ENCODE measurements around the gene PHPT1. TPM values are rescaled to one million over a fixed set of nuclear protein-coding genes. Genes with fewer than 3 reads are reported as not detected.

The PHPT1 gene
- total and polyA plus RNA-seq, 2 experiments from 2014 or later = 86.2 to 437 TPM

- no peak overlapping the region for H2AFZ ChIP-seq
- H3F3A ChIP-seq (replicated peaks; ENCODE audit: low read depth) = 0 out of 2 replicates have a peak, but pooled peaks cover 2% of the 10 kb centered on the region
- peaks cover 21% of the 10 kb centered on the region for H3K79me2 ChIP-seq (replicated peaks; ENCODE audit: insufficient read depth)
- peaks cover 13% of the 10 kb centered on the region for H3K36me3 ChIP-seq (ENCODE audit: insufficient read depth)
- peaks cover 20% of the 10 kb centered on the region for H4K20me1 ChIP-seq (replicated peaks; ENCODE audit: insufficient read depth)
- Mint-ChIP-seq H3K27me3 (ENCODE audit: insufficient read depth, low read depth, poor library complexity) (peaks cover 13% of the 10 kb centered on the region), H3K4me1 (peaks cover 5% of the 10 kb centered on the region), H3K9me3 (peaks cover 20% of the 10 kb centered on the region), H3K4me3 (no peak overlapping the region), H3K36me3 (ENCODE audit: low read depth) (peaks cover 57% of the 10 kb centered on the region), H3K27ac (no peak overlapping the region)
- no peak overlapping the region for H3K4me2 ChIP-seq
- H3K4me1 ChIP-seq (ENCODE audit: insufficient read depth) = peaks cover 3% of the 10 kb centered on the region; the same call in 1 of the 2 replicates
- TF ChIP-seq EZH2 (IDR thresholded peaks at IDR 0.05; ENCODE audit: low read depth, unreplicated experiment) (no peak), EZH2phosphoT487 (IDR thresholded peaks at IDR 0.05; ENCODE audit: unreplicated experiment) (no peak), NANOG (IDR thresholded peaks at IDR 0.05; ENCODE audit: borderline replicate concordance) (no peak), JUNB (IDR thresholded peaks at IDR 0.05; ENCODE audit: unreplicated experiment) (no peak), CREB1 (CRISPR knock-in tag; IDR thresholded peaks at IDR 0.05; ENCODE audit: low read depth) (no peak), CTCF (conservative IDR thresholded peaks at IDR 0.05; ENCODE audit: low read depth in 2 of 2) (no peak), POLR2AphosphoS5 (IDR thresholded peaks at IDR 0.05; ENCODE audit: low read depth) (no peak), STAT1 (IDR thresholded peaks at IDR 0.05; ENCODE audit: unreplicated experiment) (no peak), ZNF331 (CRISPR knock-in tag; IDR thresholded peaks at IDR 0.05; ENCODE audit: low read depth) (no peak), REST (IDR thresholded peaks at IDR 0.05; ENCODE audit: unreplicated experiment) (no peak), ZNF114 (CRISPR knock-in tag; IDR thresholded peaks at IDR 0.05) (no peak)
- TF ChIP-seq, protein P1, sequence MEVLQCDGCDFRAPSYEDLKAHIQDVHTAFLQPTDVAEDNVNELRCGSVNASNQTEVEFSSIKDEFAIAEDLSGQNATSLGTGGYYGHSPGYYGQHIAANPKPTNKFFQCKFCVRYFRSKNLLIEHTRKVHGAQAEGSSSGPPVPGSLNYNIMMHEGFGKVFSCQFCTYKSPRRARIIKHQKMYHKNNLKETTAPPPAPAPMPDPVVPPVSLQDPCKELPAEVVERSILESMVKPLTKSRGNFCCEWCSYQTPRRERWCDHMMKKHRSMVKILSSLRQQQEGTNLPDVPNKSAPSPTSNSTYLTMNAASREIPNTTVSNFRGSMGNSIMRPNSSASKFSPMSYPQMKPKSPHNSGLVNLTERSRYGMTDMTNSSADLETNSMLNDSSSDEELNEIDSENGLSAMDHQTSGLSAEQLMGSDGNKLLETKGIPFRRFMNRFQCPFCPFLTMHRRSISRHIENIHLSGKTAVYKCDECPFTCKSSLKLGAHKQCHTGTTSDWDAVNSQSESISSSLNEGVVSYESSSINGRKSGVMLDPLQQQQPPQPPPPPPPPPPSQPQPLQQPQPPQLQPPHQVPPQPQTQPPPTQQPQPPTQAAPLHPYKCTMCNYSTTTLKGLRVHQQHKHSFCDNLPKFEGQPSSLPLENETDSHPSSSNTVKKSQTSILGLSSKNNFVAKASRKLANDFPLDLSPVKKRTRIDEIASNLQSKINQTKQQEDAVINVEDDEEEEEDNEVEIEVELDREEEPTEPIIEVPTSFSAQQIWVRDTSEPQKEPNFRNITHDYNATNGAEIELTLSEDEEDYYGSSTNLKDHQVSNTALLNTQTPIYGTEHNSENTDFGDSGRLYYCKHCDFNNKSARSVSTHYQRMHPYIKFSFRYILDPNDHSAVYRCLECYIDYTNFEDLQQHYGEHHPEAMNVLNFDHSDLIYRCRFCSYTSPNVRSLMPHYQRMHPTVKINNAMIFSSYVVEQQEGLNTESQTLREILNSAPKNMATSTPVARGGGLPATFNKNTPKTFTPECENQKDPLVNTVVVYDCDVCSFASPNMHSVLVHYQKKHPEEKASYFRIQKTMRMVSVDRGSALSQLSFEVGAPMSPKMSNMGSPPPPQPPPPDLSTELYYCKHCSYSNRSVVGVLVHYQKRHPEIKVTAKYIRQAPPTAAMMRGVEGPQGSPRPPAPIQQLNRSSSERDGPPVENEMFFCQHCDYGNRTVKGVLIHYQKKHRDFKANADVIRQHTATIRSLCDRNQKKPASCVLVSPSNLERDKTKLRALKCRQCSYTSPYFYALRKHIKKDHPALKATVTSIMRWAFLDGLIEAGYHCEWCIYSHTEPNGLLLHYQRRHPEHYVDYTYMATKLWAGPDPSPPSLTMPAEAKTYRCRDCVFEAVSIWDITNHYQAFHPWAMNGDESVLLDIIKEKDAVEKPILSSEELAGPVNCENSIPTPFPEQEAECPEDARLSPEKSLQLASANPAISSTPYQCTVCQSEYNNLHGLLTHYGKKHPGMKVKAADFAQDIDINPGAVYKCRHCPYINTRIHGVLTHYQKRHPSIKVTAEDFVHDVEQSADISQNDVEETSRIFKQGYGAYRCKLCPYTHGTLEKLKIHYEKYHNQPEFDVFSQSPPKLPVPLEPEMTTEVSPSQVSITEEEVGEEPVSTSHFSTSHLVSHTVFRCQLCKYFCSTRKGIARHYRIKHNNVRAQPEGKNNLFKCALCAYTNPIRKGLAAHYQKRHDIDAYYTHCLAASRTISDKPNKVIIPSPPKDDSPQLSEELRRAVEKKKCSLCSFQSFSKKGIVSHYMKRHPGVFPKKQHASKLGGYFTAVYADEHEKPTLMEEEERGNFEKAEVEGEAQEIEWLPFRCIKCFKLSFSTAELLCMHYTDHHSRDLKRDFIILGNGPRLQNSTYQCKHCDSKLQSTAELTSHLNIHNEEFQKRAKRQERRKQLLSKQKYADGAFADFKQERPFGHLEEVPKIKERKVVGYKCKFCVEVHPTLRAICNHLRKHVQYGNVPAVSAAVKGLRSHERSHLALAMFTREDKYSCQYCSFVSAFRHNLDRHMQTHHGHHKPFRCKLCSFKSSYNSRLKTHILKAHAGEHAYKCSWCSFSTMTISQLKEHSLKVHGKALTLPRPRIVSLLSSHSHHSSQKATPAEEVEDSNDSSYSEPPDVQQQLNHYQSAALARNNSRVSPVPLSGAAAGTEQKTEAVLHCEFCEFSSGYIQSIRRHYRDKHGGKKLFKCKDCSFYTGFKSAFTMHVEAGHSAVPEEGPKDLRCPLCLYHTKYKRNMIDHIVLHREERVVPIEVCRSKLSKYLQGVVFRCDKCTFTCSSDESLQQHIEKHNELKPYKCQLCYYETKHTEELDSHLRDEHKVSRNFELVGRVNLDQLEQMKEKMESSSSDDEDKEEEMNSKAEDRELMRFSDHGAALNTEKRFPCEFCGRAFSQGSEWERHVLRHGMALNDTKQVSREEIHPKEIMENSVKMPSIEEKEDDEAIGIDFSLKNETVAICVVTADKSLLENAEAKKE (CRISPR knock-in tag; IDR thresholded peaks at IDR 0.05) = no peak
- TF ChIP-seq, protein P2, sequence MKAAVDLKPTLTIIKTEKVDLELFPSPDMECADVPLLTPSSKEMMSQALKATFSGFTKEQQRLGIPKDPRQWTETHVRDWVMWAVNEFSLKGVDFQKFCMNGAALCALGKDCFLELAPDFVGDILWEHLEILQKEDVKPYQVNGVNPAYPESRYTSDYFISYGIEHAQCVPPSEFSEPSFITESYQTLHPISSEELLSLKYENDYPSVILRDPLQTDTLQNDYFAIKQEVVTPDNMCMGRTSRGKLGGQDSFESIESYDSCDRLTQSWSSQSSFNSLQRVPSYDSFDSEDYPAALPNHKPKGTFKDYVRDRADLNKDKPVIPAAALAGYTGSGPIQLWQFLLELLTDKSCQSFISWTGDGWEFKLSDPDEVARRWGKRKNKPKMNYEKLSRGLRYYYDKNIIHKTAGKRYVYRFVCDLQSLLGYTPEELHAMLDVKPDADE (IDR thresholded peaks at IDR 0.05) = no peak
- no peaks in the 10 kb centered on the region for H3K27me3 ChIP-seq (ENCODE audit: insufficient read depth)
- no peak overlapping the region for H3K27ac ChIP-seq (ENCODE audit: low read depth)
- no peak for DNase-seq (ENCODE audit: low spot score)
- ATAC-seq = no peak
- H3K4me3 ChIP-seq = no peak overlapping the region
- peaks cover 4% of the 10 kb centered on the region; the same call in 1 of the 2 replicates for H3K9me2 ChIP-seq (ENCODE audit: insufficient read depth)
Measured at GRCh38 chr9:136863623-136864273, 14.5 kb downstream of the PHPT1 start.

Data from GM23338 (cell line).